ENCODE data around the gene OR4C5.
"Not testable (repeated sequence)": the region's sequence is repeated elsewhere in the genome, so short reads cannot be mapped to it uniquely, and the experiment has no call there.

Gene OR4C5

DNA sequence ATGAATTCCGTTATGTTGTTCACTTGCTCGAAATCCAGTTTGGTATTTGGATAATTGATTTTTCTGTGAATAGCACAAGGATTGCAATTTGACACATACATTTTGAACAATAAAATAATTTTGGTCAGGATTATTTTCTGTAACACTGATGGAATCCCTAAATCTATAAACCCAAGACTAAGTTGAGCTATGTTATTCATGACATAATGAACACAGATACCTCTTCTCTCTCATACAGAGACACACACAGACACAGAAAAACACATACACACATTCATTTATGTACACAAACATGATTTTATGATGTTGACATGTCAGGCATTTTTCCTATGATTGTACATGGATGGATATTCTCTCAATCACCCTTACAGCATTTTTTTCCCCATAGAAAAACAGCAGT lies at the start of gene OR4C5:
TSS of gene OR4C5 (minus strand) at position 101 of the 400 bp plus-strand sequence. CDS start at position 101, 0 bp downstream.
- DNase-seq (ENCODE audit: low spot score): no peak

GRCh38 chr11:48384670-48385069 lies 18.4 kb upstream of the OR4C5 start:
- DNase-seq (ENCODE audit: low spot score): no peak

DNA sequence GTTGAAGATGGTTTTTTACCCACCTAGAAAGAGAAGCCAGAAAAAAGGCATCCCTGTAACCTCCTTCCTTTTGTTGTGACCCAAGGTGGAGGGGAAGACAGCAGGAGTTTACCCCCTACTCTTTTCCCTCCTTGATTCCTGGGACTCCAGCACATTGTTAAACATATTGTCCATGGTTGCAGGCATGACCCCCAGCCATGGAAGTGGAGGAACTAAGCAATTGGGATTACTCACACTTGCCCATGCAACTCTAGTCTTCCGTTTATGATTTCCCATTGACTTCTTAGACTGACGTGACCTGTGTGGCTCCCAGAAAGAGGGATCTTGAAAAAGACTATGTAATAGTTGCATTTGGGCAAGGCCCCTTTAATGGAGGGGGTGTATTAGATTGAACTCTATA lies 17.9 kb upstream of the OR4C5 start:
- not testable (repeated sequence) for DNase-seq (ENCODE audit: low spot score)

GRCh38 chr11:48361289-48361688 lies 5.0 kb downstream of the OR4C5 start:
- not testable (repeated sequence) for DNase-seq (ENCODE audit: low spot score)

DNA sequence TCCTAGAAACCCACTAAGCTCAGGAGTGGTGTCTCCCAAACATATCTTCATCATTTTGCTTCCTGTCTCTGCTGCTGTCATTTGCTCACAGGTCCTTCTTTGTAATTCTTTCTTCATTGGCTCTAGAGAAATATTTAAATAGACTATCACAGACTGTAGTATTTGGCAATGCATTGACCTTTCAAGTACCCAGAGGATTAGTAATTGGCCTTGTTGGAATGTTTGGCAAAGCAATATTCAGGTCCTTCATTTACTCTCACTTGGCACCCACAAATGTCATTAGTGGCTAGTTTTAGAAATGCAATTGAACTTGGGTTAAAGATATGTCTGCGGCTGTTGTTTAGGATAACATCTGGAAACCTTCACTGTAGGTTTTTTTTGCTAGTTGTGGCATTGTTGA lies 11.6 kb downstream of the OR4C5 start:
- DNase-seq (ENCODE audit: low spot score): no peak

GRCh38 chr11:48354013-48354412 lies 12.3 kb downstream of the OR4C5 start:
- no peak for DNase-seq (ENCODE audit: low spot score)

DNA sequence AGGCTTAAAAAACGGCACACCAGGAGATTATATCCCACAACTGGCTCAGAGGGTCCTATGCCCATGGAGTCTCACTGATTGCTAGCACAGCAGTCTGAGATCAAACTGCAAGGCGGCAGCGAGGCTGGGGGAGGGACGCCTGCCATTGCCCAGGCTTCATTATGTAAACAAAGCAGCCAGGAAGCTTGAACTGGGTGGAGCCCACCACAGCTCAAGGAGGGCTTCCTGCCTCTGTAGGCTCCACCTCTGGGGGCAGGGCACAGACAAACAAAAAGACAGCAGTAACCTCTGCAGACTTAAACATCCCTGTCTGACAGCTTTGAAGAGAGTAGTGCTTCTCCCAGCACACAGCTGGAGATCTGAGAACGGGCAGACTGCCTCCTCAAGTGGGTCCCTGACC lies 20.0 kb downstream of the OR4C5 start:
- not testable (repeated sequence) for DNase-seq (ENCODE audit: low spot score)

DNA sequence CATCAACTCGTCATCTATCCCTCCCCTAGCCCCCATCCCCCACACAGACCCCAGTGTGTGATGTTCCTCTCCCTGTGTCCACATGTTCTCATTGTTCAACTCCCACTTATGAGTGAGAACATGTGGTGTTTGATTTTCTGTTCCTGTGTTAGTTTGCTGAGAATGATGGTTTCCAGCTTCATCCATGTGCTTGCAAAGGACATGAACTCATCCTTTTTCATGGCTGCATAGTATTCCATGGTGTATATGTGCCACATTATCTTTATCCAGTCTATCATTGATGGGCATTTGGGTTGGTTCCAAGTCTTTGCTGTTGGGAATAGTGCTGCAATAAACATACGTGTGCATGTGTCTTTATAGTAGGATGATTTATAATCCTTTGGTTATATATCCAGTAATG lies 23.8 kb downstream of the OR4C5 start:
- not testable (repeated sequence) for DNase-seq (ENCODE audit: low spot score)

- DNase-seq (ENCODE audit: low spot score): no peak
Measured at GRCh38 chr11:48341466-48341865, 24.8 kb downstream of the OR4C5 start.

- DNase-seq (ENCODE audit: low spot score): not testable (repeated sequence)
Measured at GRCh38 chr11:48324620-48325019, 41.6 kb downstream of the OR4C5 start, which contains the start of gene OR4C3. TSS of gene OR4C3 (plus strand) at chr11:48324920. CDS start at chr11:48325022, 102 bp downstream.

GRCh38 chr11:48319813-48320212 lies 46.5 kb downstream of the OR4C5 start:
- DNase-seq (ENCODE audit: low spot score): not testable (repeated sequence)
